ENCODE measurements around the gene GTSE1.
A peak's percentile ranks its signal among the peaks of the same experiment; 100 is the strongest.

Gene GTSE1

GRCh38 chr22:46364341-46365165, 67.9 kb downstream of the GTSE1 start:
- no peak for DNase-seq

GRCh38 chr22:46365166-46365624, 68.5 kb downstream of the GTSE1 start:
- DNase-seq, result no peak

- DNase-seq, result no peak
Measured at GRCh38 chr22:46366327-46366731, 69.7 kb downstream of the GTSE1 start.

GRCh38 chr22:46366801-46367706, 70.4 kb downstream of the GTSE1 start:
- no peak for DNase-seq

GRCh38 chr22:46367707-46368191, 71.1 kb downstream of the GTSE1 start:
- DNase-seq, result peak in 9 of 56 donors; percentile 3 to 50 (median 31)

- DNase-seq, result no peak
Measured at GRCh38 chr22:46368422-46368821, 71.8 kb downstream of the GTSE1 start.

GRCh38 chr22:46368871-46369715, 72.4 kb downstream of the GTSE1 start:
- DNase-seq, result no peak

GRCh38 chr22:46369716-46370583, 73.3 kb downstream of the GTSE1 start:
- DNase-seq, result no peak

GRCh38 chr22:46370584-46371291, 74.1 kb downstream of the GTSE1 start:
- no peak for DNase-seq

- DNase-seq, result no peak
Measured at GRCh38 chr22:46371623-46372226, 75.1 kb downstream of the GTSE1 start.

- no peak for DNase-seq
Measured at GRCh38 chr22:46372686-46373085, 76.0 kb downstream of the GTSE1 start.

- no peak for DNase-seq
Measured at GRCh38 chr22:46373159-46373558, 76.5 kb downstream of the GTSE1 start.

GRCh38 chr22:46373921-46374662, 77.4 kb downstream of the GTSE1 start:
- DNase-seq, result no peak

- DNase-seq, result no peak
Measured at GRCh38 chr22:46374663-46375474, 78.2 kb downstream of the GTSE1 start.

- no peak for DNase-seq
Measured at GRCh38 chr22:46376111-46376510, 79.4 kb downstream of the GTSE1 start.

- no peak for DNase-seq
Measured at GRCh38 chr22:46376908-46377524, 80.3 kb downstream of the GTSE1 start.
